A549 (cell line): ENCODE data around the gene C2orf72. TPM values are rescaled to one million over a fixed set of nuclear protein-coding genes. Genes with fewer than 3 reads are reported as not detected.

Experiments
- ATAC-seq, 2 experiments: fragments of 200-7000 bp in 1 of 2; fragments of >200 bp in 1 of 2; cut with Nextera tagmentation in 1 of 2; cut with Tn5 transposase in 1 of 2; 3 replicates each; pipeline versions ENCODE4 v1.8.0 to v1.9.1; 2018 to 2020; ENCODE audit warnings: mild to moderate bottlenecking in 1 of 2, moderate library complexity in 1 of 2
- CTCF ChIA-PET: fragments of 300-600 bp; sonication (Branson Sonifier 250); formaldehyde crosslinking; extraction: SDS; loops from one replicate; lab custom pipeline; 2021; ENCODE audit warnings: antibody characterized with exemption, inconsistent platforms; lab: Yijun Ruan, JAX
- POLR2A ChIA-PET: fragments of 350-600 bp; formaldehyde crosslinking; extraction: SDS; loops from one replicate; lab custom pipeline; 2021; ENCODE audit warnings: antibody characterized with exemption, inconsistent platforms; lab: Yijun Ruan, JAX
- DNase-seq, 2 experiments: peaks; one replicate each; pipeline versions ENCODE4 v3.0.0 to v3.0.0-alpha.2; 2011 to 2016; ENCODE audit warnings: low read depth in 1 of 2, low spot score in 1 of 2
- FAIRE-seq: peaks from 2 replicates; lab custom pipeline; 2011; peaks lifted over from hg19 to GRCh38; lab: Jason Lieb, UNC
- H3K27ac ChIP-seq, 2 experiments: fragments of >200 bp; sonication (Bioruptor Twin); formaldehyde crosslinking; 3 replicates each; pipeline ENCODE4 v1.5.1; 2016 to 2017
- H3K4me1 ChIP-seq: fragments of >200 bp; sonication (Bioruptor Twin); formaldehyde crosslinking; 3 replicates; pipeline ENCODE4 v1.6.1; 2016
- H3K4me2 ChIP-seq: fragments of >200 bp; sonication (Bioruptor Twin); formaldehyde crosslinking; 3 replicates; pipeline ENCODE4 v1.6.1; 2016
- H3K4me3 ChIP-seq: fragments of >200 bp; sonication (Bioruptor Twin); formaldehyde crosslinking; 3 replicates; pipeline ENCODE4 v1.5.1; 2016
- H3K9me3 ChIP-seq: fragments of >200 bp; sonication (Bioruptor Twin); formaldehyde crosslinking; 3 replicates; pipeline ENCODE4 v1.6.1; 2016
- CHD4 ChIP-seq: fragments of 200-600 bp; sonication (generic); IDR thresholded peaks from 2 replicates; pipeline ENCODE4 v1.6.1; 2016; ENCODE audit warnings: antibody characterized with exemption, mild to moderate bottlenecking, borderline replicate concordance
- CTCF ChIP-seq: fragments of >200 bp; sonication (Bioruptor Twin); formaldehyde crosslinking; IDR thresholded peaks from 3 replicates; pipeline ENCODE4 v1.5.1; 2016
- FOSB ChIP-seq: fragments of 250-450 bp; sonication (Bioruptor Pico); IDR thresholded peaks from 2 replicates; pipeline ENCODE4 v1.5.0; 2020; ENCODE audit warnings: mild to moderate bottlenecking, moderate library complexity
- FOXS1 ChIP-seq: fragments of 250-450 bp; sonication (Bioruptor Pico); IDR thresholded peaks from 2 replicates; pipeline ENCODE4 v1.5.0; 2020; ENCODE audit warnings: mild to moderate bottlenecking, moderate library complexity
- HES2 ChIP-seq: fragments of >200 bp; sonication (Bioruptor Twin); formaldehyde crosslinking; IDR thresholded peaks from 2 replicates; pipeline ENCODE4 v1.6.1; 2016
- JUN ChIP-seq, 2 experiments: fragments of >200 bp; sonication (Bioruptor Twin); formaldehyde crosslinking; IDR thresholded peaks; 2 replicates in 1 of 2; 3 replicates in 1 of 2; pipeline ENCODE4 v1.6.1; 2016 to 2017
- NFE2L2 ChIP-seq: fragments of 150-350 bp; conservative IDR thresholded peaks from 2 replicates; pipeline ENCODE4 v1.6.1; 2014; ENCODE audit warnings: low read length
- NR3C1 ChIP-seq: fragments of >200 bp; sonication (Bioruptor Twin); formaldehyde crosslinking; IDR thresholded peaks from 3 replicates; pipeline ENCODE4 v1.6.1; 2017
- PHF8 ChIP-seq: fragments of 200-600 bp; sonication (generic); IDR thresholded peaks from 2 replicates; pipeline ENCODE4 v1.6.1; 2016; ENCODE audit warnings: low read depth, mild to moderate bottlenecking, antibody characterized with exemption, moderate library complexity, borderline replicate concordance
- REST ChIP-seq: fragments of 200-600 bp; sonication (generic); IDR thresholded peaks from 2 replicates; pipeline ENCODE4 v1.6.1; 2016; ENCODE audit warnings: antibody characterized with exemption, mild to moderate bottlenecking, moderate library complexity
- USF2 ChIP-seq: fragments of 450-650 bp; IDR thresholded peaks from 2 replicates; pipeline ENCODE4 v1.6.1; 2014; ENCODE audit warnings: antibody characterized with exemption
- WGBS: methylation state at CpG from one replicate; pipeline ENCODE4 v1.1.6; 2017; ENCODE audit errors: missing lambda C conversion rate; 5-methylcytosine and 5-hydroxymethylcytosine counted together
- polyA plus RNA-seq, 4 experiments: library from polyadenylated mRNA; depleted of rRNA in 3 of 4; stranded (reverse); fragments of >200 nt; fragmentation: RNase III in 1 of 4; extraction: RNeasy Plus Mini Kit Qiagen cat#74134 plus additional on column Dnase treatment in 1 of 4; gene quantifications; 2 replicates in 3 of 4; 3 replicates in 1 of 4; pipeline ENCODE4 v1.2.3, GENCODE V29; 2011 to 2017

The C2orf72 gene
- polyA plus RNA-seq, 2 of the 4 experiments (the other 2 are of a cell fraction): 4.9 to 7.4 TPM

- 0 out of 3 replicates have a peak, but pooled peaks cover 2% of the 10 kb centered on the region for H3K4me1 ChIP-seq
- H3K27ac ChIP-seq: no peak overlapping the region
- FAIRE-seq (no peak), DNase-seq (no peak), ATAC-seq (no peak)
- WGBS: 86% methylated on average over 58 of the region's 70 CpGs
- H3K9me3 ChIP-seq: no peaks in the 10 kb centered on the region
- ChIA-PET CTCF (interaction anchor here (1.6 to 8.4 kb wide), 2 partner anchors 63 to 167 kb away, joined by 6 to 116 read pairs; no protein-coding TSS in a partner anchor), POLR2A (no interaction called here)
- H3K4me2 ChIP-seq: no peak overlapping the region
- no peak overlapping the region for H3K4me3 ChIP-seq
- no peak for TF ChIP-seq REST
- no peak for TF ChIP-seq USF2
- no peak for TF ChIP-seq NFE2L2
- TF ChIP-seq CTCF: no peak
- TF ChIP-seq FOXS1 (CRISPR knock-in tag): no peak
Measured at GRCh38 chr2:230990131-230990898, 47.0 kb upstream of the C2orf72 start.

- no peak overlapping the region for H3K4me3 ChIP-seq
- no peak for FAIRE-seq
- H3K27ac ChIP-seq: no peak overlapping the region
- no CpG with 5 or more reads among the region's 27 CpGs for WGBS
- 0 out of 3 replicates have a peak, but pooled peaks cover 2% of the 10 kb centered on the region for H3K4me1 ChIP-seq
- no peak for DNase-seq
- POLR2A ChIA-PET: no interaction called here
- no peaks in the 10 kb centered on the region for H3K9me3 ChIP-seq
- ATAC-seq: no peak
- no peak overlapping the region for H3K4me2 ChIP-seq
- TF ChIP-seq PHF8 (no peak), NR3C1 (no peak), JUN (IDR thresholded peaks at IDR 0.05) (no peak), CTCF (no peak), CHD4 (no peak), FOSB (CRISPR knock-in tag) (no peak), HES2 (no peak), NFE2L2 (no peak)
- CTCF ChIA-PET: interaction anchor here (1.6 kb wide), 1 partner anchor 62 kb away, joined by 6 read pairs; no protein-coding TSS in a partner anchor
Measured at GRCh38 chr2:230990899-230991150, 46.5 kb upstream of the C2orf72 start.
